GM12873 (cell line): Measurements from ENCODE around the gene RAD51B.

Experiments
- CTCF ChIP-seq: IDR thresholded peaks from 2 replicates; pipeline ENCODE4 v1.5.1; 2012; ENCODE audit warnings: low read depth, mild to moderate bottlenecking, moderate library complexity, low read length, control low read depth; ENCODE audit not compliant: insufficient read depth; ENCODE audit errors: missing control alignments

The RAD51B gene

DNA sequence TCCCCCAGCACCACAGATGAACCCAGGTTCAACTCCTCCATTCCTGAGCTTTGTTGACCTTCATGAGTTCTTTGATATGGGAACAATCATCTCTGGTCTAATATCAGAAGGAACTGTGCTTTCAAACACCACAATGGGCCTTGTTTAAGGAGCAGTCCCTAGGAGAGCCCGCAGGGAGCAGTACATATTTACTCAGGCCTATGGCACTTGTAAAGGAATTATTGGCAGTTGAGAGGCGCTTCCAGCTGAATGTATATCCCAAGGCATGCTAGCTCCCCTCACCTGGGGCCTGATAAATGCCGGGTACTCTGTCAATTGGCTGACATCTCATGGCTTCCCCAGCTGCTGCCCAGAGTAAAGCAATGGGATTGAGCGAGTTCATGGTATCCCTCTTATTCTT lies 897.1 kb downstream of the RAD51B start:
- TF ChIP-seq CTCF = no peak

GRCh38 chr14:68718023-68718990 lies 898.7 kb downstream of the RAD51B start:
- peak; percentile 62 for TF ChIP-seq CTCF

DNA sequence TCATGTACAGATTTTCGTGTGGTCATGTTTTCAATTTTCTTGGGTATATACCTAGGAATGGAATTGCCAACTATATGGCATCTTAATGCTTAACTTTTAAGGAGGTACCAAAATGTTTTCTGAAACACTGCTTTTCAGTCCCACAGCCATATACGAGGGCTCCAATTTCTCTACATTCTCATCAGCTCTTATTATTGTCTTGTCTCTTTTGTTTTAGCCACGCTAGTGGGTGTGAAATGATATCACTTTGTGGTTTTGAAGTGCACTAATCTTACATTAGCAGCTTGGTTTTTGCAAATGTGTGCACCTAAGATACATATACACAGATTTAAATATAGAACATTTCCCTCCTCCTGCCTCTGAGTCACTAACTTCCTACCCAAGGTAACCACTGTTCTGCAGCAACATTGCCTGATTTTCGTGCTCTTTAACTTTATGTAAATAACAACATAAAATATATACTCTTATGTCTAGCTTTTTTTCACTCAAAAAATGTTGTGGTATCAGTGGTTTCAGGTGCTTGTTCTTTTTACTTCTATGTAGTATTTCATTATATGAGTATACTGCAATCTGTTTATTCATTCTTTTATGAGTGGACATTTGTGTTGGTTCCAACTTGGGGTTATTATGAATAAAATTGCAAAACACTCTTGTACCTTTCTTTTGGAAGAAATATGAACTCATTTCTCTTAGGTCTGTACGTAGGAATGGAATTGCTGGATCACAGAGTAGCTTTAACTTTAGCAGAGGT lies 900.2 kb downstream of the RAD51B start:
- TF ChIP-seq CTCF = no peak

DNA sequence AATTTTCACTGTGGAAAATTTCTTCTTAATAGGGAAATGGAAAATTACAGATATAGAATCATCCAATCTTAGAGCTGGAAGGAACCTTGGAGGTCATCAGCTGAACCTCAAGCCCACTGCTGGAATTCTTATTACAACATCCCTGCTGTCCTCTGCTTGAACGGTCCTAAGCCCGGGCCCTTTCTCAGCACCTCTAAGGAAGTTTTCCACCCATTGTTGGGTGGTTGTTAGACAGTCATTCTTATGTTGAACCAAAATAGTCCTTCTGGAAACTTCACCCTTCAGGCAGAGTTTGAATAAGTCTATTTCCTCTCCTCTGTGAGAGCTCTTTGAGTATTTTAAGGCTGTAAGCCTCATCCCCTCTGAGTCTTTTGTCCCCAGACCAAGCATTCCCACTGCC lies 902.6 kb downstream of the RAD51B start:
- no peak for TF ChIP-seq CTCF

GRCh38 chr14:68722968-68723566 lies 903.5 kb downstream of the RAD51B start:
- no peak for TF ChIP-seq CTCF

- no peak for TF ChIP-seq CTCF
Measured at GRCh38 chr14:68723808-68724268, 904.3 kb downstream of the RAD51B start.

GRCh38 chr14:68724914-68725313 lies 905.3 kb downstream of the RAD51B start:
- TF ChIP-seq CTCF = no peak
